Brain microvascular endothelial cell (primary cell): ENCODE measurements around the gene GIMD1.
A peak's percentile ranks its signal among the peaks of the same experiment; 100 is the strongest.

Source experiments
- DNase-seq: peaks from one replicate; pipeline ENCODE4 v3.0.0-alpha.2; 2020
- H3K27ac ChIP-seq: fragments of 250-450 bp; sonication (Bioruptor Pico); 2 replicates; pipeline ENCODE4 v1.5.1; 2020; ENCODE audit warnings: mild to moderate bottlenecking, moderate library complexity
- H3K27me3 ChIP-seq: fragments of 250-450 bp; sonication (Bioruptor Pico); replicated peaks from 2 replicates; pipeline ENCODE4 v1.5.1; 2020; ENCODE audit warnings: mild to moderate bottlenecking
- H3K36me3 ChIP-seq: fragments of 250-450 bp; sonication (Bioruptor Pico); replicated peaks from 2 replicates; pipeline ENCODE4 v1.5.1; 2020; ENCODE audit warnings: mild to moderate bottlenecking
- H3K4me3 ChIP-seq: 2 replicates; pipeline ENCODE4 v1.5.1; 2011; ENCODE audit warnings: low read depth, mild to moderate bottlenecking, control low read depth, low read length, moderate library complexity
- in situ Hi-C: cut with HindIII; loops from 2 replicates; pipeline ENCODE4 v1.10.0; 2017; ENCODE audit warnings: low sequenced_read_pairs, low pct_ligation_motif_present
- TF ChIP-seq, protein P1 (sequence below): IDR thresholded peaks from 2 replicates; pipeline ENCODE4 v1.5.1; 2011; ENCODE audit warnings: low read depth, mild to moderate bottlenecking, moderate library complexity, low read length, control low read depth, inconsistent platforms; ENCODE audit errors: missing control alignments

The GIMD1 gene

DNA sequence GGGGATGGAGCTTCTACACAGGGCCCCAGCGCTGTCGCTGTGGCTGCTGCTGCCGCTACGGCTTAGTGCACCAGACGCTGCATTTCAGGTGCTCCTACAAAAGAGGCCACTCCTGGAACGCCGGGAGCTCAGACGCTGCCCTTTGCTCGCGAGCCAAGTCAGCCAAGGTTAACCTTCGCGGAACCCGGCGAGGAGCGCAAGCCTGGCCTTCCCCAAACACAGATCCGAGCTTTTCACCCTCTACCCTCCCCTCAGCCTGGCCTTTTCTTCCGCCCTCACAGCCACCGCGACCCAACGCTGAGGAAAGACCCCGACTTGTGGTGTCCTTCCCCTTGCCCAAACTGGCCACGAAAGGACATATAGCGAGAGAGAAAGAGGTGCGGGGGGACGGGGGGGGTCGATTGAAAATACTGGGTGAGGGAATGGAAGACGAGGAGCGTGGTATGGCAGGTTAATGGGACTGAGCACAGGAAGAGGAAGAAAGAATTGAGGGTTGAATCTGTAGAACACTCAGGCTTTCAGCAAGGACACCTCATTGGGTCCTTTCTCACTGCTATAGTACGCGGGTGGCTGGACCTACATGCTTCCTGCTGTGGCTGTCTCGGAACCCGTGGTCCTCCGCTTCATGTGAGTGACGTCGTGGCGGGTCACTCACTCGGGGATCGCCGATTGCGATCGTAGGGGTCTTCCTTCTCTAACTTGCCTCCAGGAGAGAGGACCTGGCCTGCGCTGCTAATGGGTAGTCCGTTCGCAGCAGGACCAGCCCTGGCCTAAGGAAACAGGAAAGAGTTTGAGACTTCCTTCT is 52.4 kb downstream of the GIMD1 start, which contains the start of the genes AIMP1 and TBCK:
TSS of gene AIMP1 (plus strand) at position 583 of the 805 bp plus-strand sequence. CDS start 8,460 bp downstream, outside the sequence.
TSS of gene TBCK (minus strand) at position 242 of the 805 bp plus-strand sequence. CDS start 7,249 bp downstream, outside the sequence.
- peak within 1 kb of the TSS; percentile 79 for H3K4me3 ChIP-seq
- H3K27me3 ChIP-seq: no peaks in the 10 kb centered on the region
- peak within 1 kb of the TSS; percentile 98 for H3K27ac ChIP-seq
- peak; percentile 91 for DNase-seq
- in situ Hi-C loops: no loop called here
- no peaks in the 10 kb centered on the region for H3K36me3 ChIP-seq
- TF ChIP-seq, protein P1, sequence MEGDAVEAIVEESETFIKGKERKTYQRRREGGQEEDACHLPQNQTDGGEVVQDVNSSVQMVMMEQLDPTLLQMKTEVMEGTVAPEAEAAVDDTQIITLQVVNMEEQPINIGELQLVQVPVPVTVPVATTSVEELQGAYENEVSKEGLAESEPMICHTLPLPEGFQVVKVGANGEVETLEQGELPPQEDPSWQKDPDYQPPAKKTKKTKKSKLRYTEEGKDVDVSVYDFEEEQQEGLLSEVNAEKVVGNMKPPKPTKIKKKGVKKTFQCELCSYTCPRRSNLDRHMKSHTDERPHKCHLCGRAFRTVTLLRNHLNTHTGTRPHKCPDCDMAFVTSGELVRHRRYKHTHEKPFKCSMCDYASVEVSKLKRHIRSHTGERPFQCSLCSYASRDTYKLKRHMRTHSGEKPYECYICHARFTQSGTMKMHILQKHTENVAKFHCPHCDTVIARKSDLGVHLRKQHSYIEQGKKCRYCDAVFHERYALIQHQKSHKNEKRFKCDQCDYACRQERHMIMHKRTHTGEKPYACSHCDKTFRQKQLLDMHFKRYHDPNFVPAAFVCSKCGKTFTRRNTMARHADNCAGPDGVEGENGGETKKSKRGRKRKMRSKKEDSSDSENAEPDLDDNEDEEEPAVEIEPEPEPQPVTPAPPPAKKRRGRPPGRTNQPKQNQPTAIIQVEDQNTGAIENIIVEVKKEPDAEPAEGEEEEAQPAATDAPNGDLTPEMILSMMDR: no peak

- peak overlapping the region; percentile 98 for H3K27ac ChIP-seq
- peak; percentile 28 for DNase-seq
- peak overlapping the region; percentile 79 for H3K4me3 ChIP-seq
- no peaks in the 10 kb centered on the region for H3K27me3 ChIP-seq
- in situ Hi-C loops: no loop called here
- H3K36me3 ChIP-seq: no peaks in the 10 kb centered on the region
- TF ChIP-seq, protein P1: no peak
Measured at GRCh38 chr4:106315476-106315967, 53.1 kb downstream of the GIMD1 start.

- TF ChIP-seq, protein P1: no peak
- in situ Hi-C loops: no loop called here
- peak overlapping the region; percentile 79 for H3K4me3 ChIP-seq
- no peaks in the 10 kb centered on the region for H3K27me3 ChIP-seq
- no peak overlapping the region for H3K27ac ChIP-seq
- DNase-seq: no peak
- H3K36me3 ChIP-seq: no peaks in the 10 kb centered on the region
Measured at GRCh38 chr4:106314960-106315359, 53.6 kb downstream of the GIMD1 start.

DNA sequence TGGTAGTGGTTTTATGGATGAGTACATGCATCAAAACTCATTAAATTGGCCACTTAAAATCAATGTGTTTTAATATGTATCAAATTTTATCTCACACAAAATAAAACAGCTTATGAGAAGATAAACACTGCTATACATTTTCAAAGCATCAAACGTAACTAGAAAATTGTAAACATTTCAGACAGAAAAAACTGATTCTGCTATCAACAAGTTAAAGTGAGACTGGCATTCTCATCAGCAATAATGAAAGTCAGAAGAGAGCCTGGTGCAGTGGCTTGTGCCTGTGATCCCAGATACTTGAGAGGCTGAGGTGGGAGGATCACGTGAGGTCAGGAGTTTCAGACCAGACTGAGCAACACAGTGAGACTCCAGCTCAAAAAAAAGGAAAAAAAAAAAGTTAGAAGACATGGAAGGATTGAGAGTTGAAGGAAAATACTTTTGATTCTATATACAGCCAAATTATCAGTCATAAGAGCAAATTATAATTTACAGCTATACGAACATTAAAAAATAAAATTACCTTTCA is 55.5 kb downstream of the GIMD1 start:
- no peak overlapping the region for H3K27ac ChIP-seq
- H3K27me3 ChIP-seq: no peaks in the 10 kb centered on the region
- H3K36me3 ChIP-seq: no peaks in the 10 kb centered on the region
- TF ChIP-seq, protein P1: no peak
- in situ Hi-C loops: no loop called here
- no peak overlapping the region for H3K4me3 ChIP-seq
- DNase-seq: no peak

DNA sequence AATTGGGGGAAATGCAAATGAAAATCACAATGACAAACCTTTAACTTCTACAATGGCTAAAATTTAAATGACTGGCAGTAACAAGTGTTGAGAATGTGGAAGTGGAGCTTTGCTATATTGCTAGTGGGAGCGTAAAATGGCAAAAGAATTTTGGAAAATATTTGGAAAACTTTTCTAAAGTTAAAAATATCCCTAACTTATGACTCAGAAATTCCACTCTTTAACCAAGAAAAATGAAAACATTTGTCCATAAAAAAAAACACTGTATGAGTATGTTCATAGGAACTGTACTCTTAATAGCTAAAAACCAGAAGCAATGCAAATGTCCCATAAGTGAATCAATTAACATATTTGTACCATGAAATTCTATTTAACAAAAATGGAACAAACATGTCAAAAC is 56.2 kb downstream of the GIMD1 start:
- no peak for DNase-seq
- H3K4me3 ChIP-seq: no peak overlapping the region
- no peak overlapping the region for H3K27ac ChIP-seq
- no peaks in the 10 kb centered on the region for H3K36me3 ChIP-seq
- TF ChIP-seq, protein P1: no peak
- H3K27me3 ChIP-seq: no peaks in the 10 kb centered on the region
- in situ Hi-C loops: no loop called here
